ENCODE data around the gene ASB3. TPM values are rescaled to one million over a fixed set of nuclear protein-coding genes. Genes with fewer than 3 reads are reported as not detected.

Gene ASB3
- total RNA-seq, 1 donor from 2014 or later, result 17.9 TPM

GRCh38 chr2:53652131-53652530 is 134.6 kb downstream of the ASB3 start:
- DNase-seq (ENCODE audit: low read depth, low spot score), result no peak

- DNase-seq (ENCODE audit: low read depth, low spot score), result no peak
Measured at GRCh38 chr2:53646788-53647187, 140.0 kb downstream of the ASB3 start.

- DNase-seq (ENCODE audit: low read depth, low spot score), result no peak
Measured at GRCh38 chr2:53641290-53641689, 145.5 kb downstream of the ASB3 start.

- DNase-seq (ENCODE audit: low read depth, low spot score), result no peak
Measured at GRCh38 chr2:53640466-53640865, 146.3 kb downstream of the ASB3 start.

GRCh38 chr2:53636596-53636995 is 150.2 kb downstream of the ASB3 start:
- no peak for DNase-seq (ENCODE audit: low read depth, low spot score)

GRCh38 chr2:53636109-53636508 is 150.6 kb downstream of the ASB3 start:
- DNase-seq (ENCODE audit: low read depth, low spot score), result no peak

- DNase-seq (ENCODE audit: low read depth, low spot score), result no peak
Measured at GRCh38 chr2:53635694-53636093, 151.1 kb downstream of the ASB3 start.

- DNase-seq (ENCODE audit: low read depth, low spot score), result no peak
Measured at GRCh38 chr2:53633441-53633840, 153.3 kb downstream of the ASB3 start.

- DNase-seq (ENCODE audit: low read depth, low spot score), result no peak
Measured at GRCh38 chr2:53632714-53633113, 154.0 kb downstream of the ASB3 start.

- DNase-seq (ENCODE audit: low read depth, low spot score), result no peak
Measured at GRCh38 chr2:53632126-53632460, 154.7 kb downstream of the ASB3 start.

GRCh38 chr2:53631313-53632125 is 155.2 kb downstream of the ASB3 start:
- DNase-seq (ENCODE audit: low read depth, low spot score), result no peak

GRCh38 chr2:53630026-53630606 is 156.6 kb downstream of the ASB3 start:
- no peak for DNase-seq (ENCODE audit: low read depth, low spot score)

- DNase-seq (ENCODE audit: low read depth, low spot score), result no peak
Measured at GRCh38 chr2:53629501-53629900, 157.3 kb downstream of the ASB3 start.

- no peak for DNase-seq (ENCODE audit: low read depth, low spot score)
Measured at GRCh38 chr2:53629001-53629400, 157.8 kb downstream of the ASB3 start.

- DNase-seq (ENCODE audit: low read depth, low spot score), result no peak
Measured at GRCh38 chr2:53622141-53622540, 164.6 kb downstream of the ASB3 start.

GRCh38 chr2:53620981-53621380 is 165.8 kb downstream of the ASB3 start:
- no peak for DNase-seq (ENCODE audit: low read depth, low spot score)

Other genes with a start within 250 kb of the ASB3 start
- gene CHAC2, start 19.1 kb downstream of the ASB3 start, total RNA-seq, result 8.8 and 16.6 TPM in 2 replicates
- 61.1 and 74.0 TPM in 2 replicates for gene ERLEC1, start 91 bp upstream of the ASB3 start, total RNA-seq
- gene GPR75, start 73.0 kb upstream of the ASB3 start, total RNA-seq, result 0.92 and 1.8 TPM in 2 replicates
- 48.3 and 50.9 TPM in 2 replicates for gene PSME4, start 184.0 kb upstream of the ASB3 start, total RNA-seq

Data from pulmonary artery endothelial cell (primary cell).